MCF 10A (cell line): ENCODE data around the gene RASA4B. TPM values are rescaled to one million over a fixed set of nuclear protein-coding genes. Genes with fewer than 3 reads are reported as not detected.

ENCODE experiments used
- BruUV-seq: library from RNA; stranded (reverse); fragments of 400-500 nt; replicated peaks from 2 replicates; lab custom pipeline; 2021; lab: Mats Ljungman, UMichigan
- CTCF ChIA-PET: fragments of 300-600 bp; sonication (Branson Sonifier 250); formaldehyde crosslinking; extraction: SDS; loops from one replicate; lab custom pipeline; 2021; ENCODE audit warnings: antibody characterized with exemption, inconsistent platforms; lab: Yijun Ruan, JAX
- POLR2A ChIA-PET: fragments of 300-600, 350-650 bp; sonication (Branson Sonifier 250); formaldehyde crosslinking; extraction: SDS; loops from one replicate; lab custom pipeline; 2020; ENCODE audit warnings: antibody characterized with exemption, inconsistent platforms; lab: Yijun Ruan, JAX
- DNase-seq: peaks from one replicate; pipeline ENCODE4 v3.0.0-alpha.2; 2018; ENCODE audit not compliant: unreplicated experiment
- H3K27ac Mint-ChIP-seq: one replicate; pipeline ENCODE4 v1.8.0; 2022; ENCODE audit warnings: mild to moderate bottlenecking, low read depth, mixed read lengths; ENCODE audit not compliant: unreplicated experiment
- H3K27me3 Mint-ChIP-seq: one replicate; pipeline ENCODE4 v1.8.0; 2022; ENCODE audit warnings: mixed read lengths; ENCODE audit not compliant: insufficient read depth, unreplicated experiment
- H3K36me3 Mint-ChIP-seq: one replicate; pipeline ENCODE4 v1.8.0; 2022; ENCODE audit warnings: mild to moderate bottlenecking, moderate library complexity, mixed read lengths; ENCODE audit not compliant: insufficient read depth, unreplicated experiment
- H3K4me1 Mint-ChIP-seq: one replicate; pipeline ENCODE4 v1.8.0; 2022; ENCODE audit warnings: mixed read lengths; ENCODE audit not compliant: insufficient read depth, unreplicated experiment
- H3K4me3 Mint-ChIP-seq: one replicate; pipeline ENCODE4 v1.8.0; 2022; ENCODE audit warnings: mild to moderate bottlenecking, moderate library complexity, mixed read lengths; ENCODE audit not compliant: unreplicated experiment
- H3K9me3 Mint-ChIP-seq: one replicate; pipeline ENCODE4 v1.8.0; 2022; ENCODE audit warnings: mixed read lengths; ENCODE audit not compliant: unreplicated experiment
- CTCF ChIP-seq: fragments of 200-600 bp; IDR thresholded peaks from one replicate; pipeline ENCODE4 v1.8.0; 2022; ENCODE audit warnings: antibody characterized with exemption, mild to moderate bottlenecking; ENCODE audit not compliant: unreplicated experiment
- intact Hi-C: fragments of 100-400 bp; cut with micrococcal nuclease; formaldehyde crosslinking; loops from 2 replicates; pipeline ENCODE4 v1.14.1; 2022
- total RNA-seq: library from RNA; stranded (reverse); gene quantifications from 2 replicates; pipeline ENCODE4 v1.2.3, GENCODE V29; 2022

Gene RASA4B
- total RNA-seq, 1 experiment from 2014 or later, result 0.70 TPM

- CTCF ChIA-PET, result interaction anchor here (0.7 kb wide), 1 partner anchor 402 kb away, joined by 3 read pairs; no protein-coding TSS in a partner anchor
- no TSS peak for BruUV-seq
- H3K9me3 Mint-ChIP-seq, result no peaks in the 10 kb centered on the region
- H3K36me3 Mint-ChIP-seq, result peaks cover 12% of the 10 kb centered on the region
- DNase-seq, result no peak
- no peak overlapping the region for H3K27ac Mint-ChIP-seq
- POLR2A ChIA-PET, result no interaction called here
- no peaks in the 10 kb centered on the region for H3K27me3 Mint-ChIP-seq
- no peaks in the 10 kb centered on the region for H3K4me1 Mint-ChIP-seq
- H3K4me3 Mint-ChIP-seq, result no peak overlapping the region
- intact Hi-C loops, result no loop called here
- no peak for TF ChIP-seq CTCF
Observed at GRCh38 chr7:102444961-102445673, 72.5 kb downstream of the RASA4B start.

- CTCF ChIA-PET, result interaction anchor here (0.6 to 1.0 kb wide), 5 partner anchors 24 to 37 kb away, joined by 3 to 4 read pairs (median 3); no protein-coding TSS in a partner anchor
- peak; percentile 92 for DNase-seq
- Mint-ChIP-seq H3K27ac (no peak overlapping the region), H3K27me3 (no peaks in the 10 kb centered on the region), H3K4me3 (no peak overlapping the region), H3K9me3 (no peaks in the 10 kb centered on the region), H3K36me3 (peaks cover 5% of the 10 kb centered on the region), H3K4me1 (no peaks in the 10 kb centered on the region)
- intact Hi-C loops, result no loop called here
- no TSS peak for BruUV-seq
- POLR2A ChIA-PET, result interaction anchor here (0.6 to 1.9 kb wide), 6 partner anchors 16 to 153 kb away, joined by 3 to 7 read pairs (median 3); no protein-coding TSS in a partner anchor
- TF ChIP-seq CTCF, result no peak
Observed at GRCh38 chr7:102439963-102440795, 77.4 kb downstream of the RASA4B start.

- CTCF ChIA-PET, result no interaction called here
- H3K27ac Mint-ChIP-seq, result no peak overlapping the region
Observed at GRCh38 chr7:102436118-102436517, 81.5 kb downstream of the RASA4B start.

More at GRCh38 chr7:102436118-102436517, 81.5 kb downstream of the RASA4B start:
- Mint-ChIP-seq H3K36me3 (no peaks in the 10 kb centered on the region), H3K27me3 (no peaks in the 10 kb centered on the region), H3K4me1 (peaks cover 6% of the 10 kb centered on the region), H3K9me3 (no peaks in the 10 kb centered on the region), H3K4me3 (no peak overlapping the region)
- no peak for DNase-seq
- POLR2A ChIA-PET, result no interaction called here
- TF ChIP-seq CTCF, result no peak
- BruUV-seq, result no TSS peak
- intact Hi-C loops, result no loop called here
